Measurements from ENCODE around the gene SLCO1B1.

DNA sequence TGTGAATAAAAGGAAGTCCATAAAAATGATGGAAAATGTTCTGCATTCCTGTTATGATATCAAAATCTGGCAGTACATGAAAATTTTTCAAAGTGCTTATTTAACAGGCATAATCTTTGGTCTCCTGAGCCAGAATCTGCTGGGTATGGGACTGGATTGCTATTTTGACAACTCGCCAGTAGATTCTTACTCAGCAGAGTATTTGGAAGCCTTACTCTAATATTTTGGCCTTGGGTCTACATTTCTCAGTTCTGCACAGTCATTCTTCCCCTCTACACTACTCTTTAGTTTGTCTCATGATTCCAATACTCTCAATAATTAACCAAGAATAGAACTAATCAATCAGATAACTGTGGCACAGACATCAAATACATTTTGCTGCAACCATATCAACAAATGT, 1.1 kb upstream of the SLCO1B1 start:
- no peak for TF ChIP-seq EZH2 (IDR thresholded peaks at IDR 0.05; ENCODE audit: borderline replicate concordance, low read depth, low read length, severe bottlenecking)
- TF ChIP-seq, protein P1, sequence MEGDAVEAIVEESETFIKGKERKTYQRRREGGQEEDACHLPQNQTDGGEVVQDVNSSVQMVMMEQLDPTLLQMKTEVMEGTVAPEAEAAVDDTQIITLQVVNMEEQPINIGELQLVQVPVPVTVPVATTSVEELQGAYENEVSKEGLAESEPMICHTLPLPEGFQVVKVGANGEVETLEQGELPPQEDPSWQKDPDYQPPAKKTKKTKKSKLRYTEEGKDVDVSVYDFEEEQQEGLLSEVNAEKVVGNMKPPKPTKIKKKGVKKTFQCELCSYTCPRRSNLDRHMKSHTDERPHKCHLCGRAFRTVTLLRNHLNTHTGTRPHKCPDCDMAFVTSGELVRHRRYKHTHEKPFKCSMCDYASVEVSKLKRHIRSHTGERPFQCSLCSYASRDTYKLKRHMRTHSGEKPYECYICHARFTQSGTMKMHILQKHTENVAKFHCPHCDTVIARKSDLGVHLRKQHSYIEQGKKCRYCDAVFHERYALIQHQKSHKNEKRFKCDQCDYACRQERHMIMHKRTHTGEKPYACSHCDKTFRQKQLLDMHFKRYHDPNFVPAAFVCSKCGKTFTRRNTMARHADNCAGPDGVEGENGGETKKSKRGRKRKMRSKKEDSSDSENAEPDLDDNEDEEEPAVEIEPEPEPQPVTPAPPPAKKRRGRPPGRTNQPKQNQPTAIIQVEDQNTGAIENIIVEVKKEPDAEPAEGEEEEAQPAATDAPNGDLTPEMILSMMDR (IDR thresholded peaks at IDR 0.05; ENCODE audit: extremely low read depth in 1 of 2, insufficient read depth in 1 of 2, low read depth in 1 of 2, low read length in 2 of 2), result no peak
- TF ChIP-seq POLR2A (IDR thresholded peaks at IDR 0.05; ENCODE audit: low read depth, low read length), result no peak
- no peak for TF ChIP-seq FOS (IDR thresholded peaks at IDR 0.05; ENCODE audit: borderline replicate concordance, insufficient read depth, low read length)
- no peak for TF ChIP-seq MYC (IDR thresholded peaks at IDR 0.05; ENCODE audit: low read depth, low read length)
- TF ChIP-seq, protein P2, sequence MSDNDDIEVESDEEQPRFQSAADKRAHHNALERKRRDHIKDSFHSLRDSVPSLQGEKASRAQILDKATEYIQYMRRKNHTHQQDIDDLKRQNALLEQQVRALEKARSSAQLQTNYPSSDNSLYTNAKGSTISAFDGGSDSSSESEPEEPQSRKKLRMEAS (IDR thresholded peaks at IDR 0.05; ENCODE audit: insufficient read depth, insufficient read length), result no peak
- TF ChIP-seq POLR2AphosphoS5 (IDR thresholded peaks at IDR 0.05; ENCODE audit: insufficient read depth, low read depth, low read length), result no peak
